Peyer's patch (tissue), 4 donors: Measurements from ENCODE around the gene USP32.
"Not testable (repeated sequence)": the region's sequence is repeated elsewhere in the genome, so short reads cannot be mapped to it uniquely, and the experiment has no call there.

Source experiments
- CTCF ChIP-seq, 6 experiments: fragments of 450-650 bp in 4 of 6; fragments of 200-600 bp in 2 of 6; sonication (generic) in 1 of 6; IDR thresholded peaks; one replicate each; pipeline ENCODE4 v1.5.1; 2017 to 2019; ENCODE audit warnings: antibody characterized with exemption in 6 of 6, mild to moderate bottlenecking in 3 of 6, moderate library complexity in 1 of 6
- POLR2A ChIP-seq, 2 donors: fragments of 450-650 bp; IDR thresholded peaks; one replicate each; pipeline ENCODE4 v1.5.1; 2017; ENCODE audit warnings: antibody characterized with exemption in 2 of 2, mild to moderate bottlenecking in 2 of 2, moderate library complexity in 2 of 2

DNA sequence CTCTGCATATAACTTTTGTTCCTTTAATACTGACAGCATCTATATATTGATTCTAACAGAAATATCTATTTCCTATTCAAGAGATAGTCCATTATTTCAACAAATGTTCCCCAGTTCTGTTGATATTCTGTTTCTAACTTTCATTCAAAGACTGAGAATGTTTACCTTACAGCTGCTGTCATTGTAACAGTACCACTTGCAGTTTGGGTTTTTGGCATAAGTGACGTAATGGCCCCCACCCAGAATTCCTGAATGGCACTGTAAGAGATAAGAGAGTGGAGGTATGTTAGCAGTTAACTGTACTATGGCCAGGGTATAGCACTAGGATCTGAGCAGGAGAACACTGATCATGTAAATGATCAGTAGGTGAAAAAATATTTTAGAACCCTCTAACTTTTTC lies 211.6 kb downstream of the USP32 start:
- TF ChIP-seq CTCF, POLR2A (IDR thresholded peaks at IDR 0.05): not testable (repeated sequence)
